ENCODE measurements around the gene IL2RA. TPM values are rescaled to one million over a fixed set of nuclear protein-coding genes. Genes with fewer than 3 reads are reported as not detected.

Gene IL2RA
- total and polyA plus RNA-seq, 2 experiments from 2014 or later = not detected

DNA sequence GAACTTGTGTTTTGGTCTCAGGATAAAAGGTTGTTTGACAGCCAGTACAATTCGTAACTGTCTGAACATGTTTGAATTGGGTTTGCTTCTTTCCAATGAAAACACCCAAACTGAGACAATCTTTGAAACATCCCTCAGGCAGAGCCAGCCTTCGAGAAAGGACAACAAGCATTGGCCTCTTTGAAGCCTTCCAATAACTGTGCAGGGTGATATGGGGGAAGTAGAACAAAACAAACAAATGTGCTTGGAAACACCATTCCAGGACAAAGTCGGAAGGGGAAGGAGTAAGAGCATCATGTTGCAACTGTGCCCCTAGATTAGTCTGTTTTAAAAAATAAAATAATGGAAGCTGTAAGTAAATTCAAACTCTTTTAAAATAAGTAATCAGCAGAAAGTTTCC lies 39.5 kb downstream of the IL2RA start:
- H3K27me3 ChIP-seq (ENCODE audit: insufficient read depth) = no peaks in the 10 kb centered on the region
- H3K4me1 Mint-ChIP-seq = no peaks in the 10 kb centered on the region
- H2AFZ ChIP-seq = peak overlapping the region; percentile 7; the same call in 1 of the 2 replicates
- ATAC-seq = no peak
- DNase-seq (ENCODE audit: low spot score) = no peak
- no peak overlapping the region for H3K4me3 Mint-ChIP-seq
- no peak overlapping the region for H3K27ac ChIP-seq (ENCODE audit: low read depth)
- no peaks in the 10 kb centered on the region for H3K36me3 ChIP-seq (ENCODE audit: insufficient read depth)
- no peaks in the 10 kb centered on the region for H3K36me3 Mint-ChIP-seq (ENCODE audit: low read depth)
- H3K4me2 ChIP-seq = no peak overlapping the region
- no peaks in the 10 kb centered on the region for H3K9me2 ChIP-seq (ENCODE audit: insufficient read depth)
- H3K79me2 ChIP-seq (replicated peaks; ENCODE audit: insufficient read depth) = no peaks in the 10 kb centered on the region
- no peak for TF ChIP-seq STAT1 (IDR thresholded peaks at IDR 0.05; ENCODE audit: unreplicated experiment)
- TF ChIP-seq, protein P1, sequence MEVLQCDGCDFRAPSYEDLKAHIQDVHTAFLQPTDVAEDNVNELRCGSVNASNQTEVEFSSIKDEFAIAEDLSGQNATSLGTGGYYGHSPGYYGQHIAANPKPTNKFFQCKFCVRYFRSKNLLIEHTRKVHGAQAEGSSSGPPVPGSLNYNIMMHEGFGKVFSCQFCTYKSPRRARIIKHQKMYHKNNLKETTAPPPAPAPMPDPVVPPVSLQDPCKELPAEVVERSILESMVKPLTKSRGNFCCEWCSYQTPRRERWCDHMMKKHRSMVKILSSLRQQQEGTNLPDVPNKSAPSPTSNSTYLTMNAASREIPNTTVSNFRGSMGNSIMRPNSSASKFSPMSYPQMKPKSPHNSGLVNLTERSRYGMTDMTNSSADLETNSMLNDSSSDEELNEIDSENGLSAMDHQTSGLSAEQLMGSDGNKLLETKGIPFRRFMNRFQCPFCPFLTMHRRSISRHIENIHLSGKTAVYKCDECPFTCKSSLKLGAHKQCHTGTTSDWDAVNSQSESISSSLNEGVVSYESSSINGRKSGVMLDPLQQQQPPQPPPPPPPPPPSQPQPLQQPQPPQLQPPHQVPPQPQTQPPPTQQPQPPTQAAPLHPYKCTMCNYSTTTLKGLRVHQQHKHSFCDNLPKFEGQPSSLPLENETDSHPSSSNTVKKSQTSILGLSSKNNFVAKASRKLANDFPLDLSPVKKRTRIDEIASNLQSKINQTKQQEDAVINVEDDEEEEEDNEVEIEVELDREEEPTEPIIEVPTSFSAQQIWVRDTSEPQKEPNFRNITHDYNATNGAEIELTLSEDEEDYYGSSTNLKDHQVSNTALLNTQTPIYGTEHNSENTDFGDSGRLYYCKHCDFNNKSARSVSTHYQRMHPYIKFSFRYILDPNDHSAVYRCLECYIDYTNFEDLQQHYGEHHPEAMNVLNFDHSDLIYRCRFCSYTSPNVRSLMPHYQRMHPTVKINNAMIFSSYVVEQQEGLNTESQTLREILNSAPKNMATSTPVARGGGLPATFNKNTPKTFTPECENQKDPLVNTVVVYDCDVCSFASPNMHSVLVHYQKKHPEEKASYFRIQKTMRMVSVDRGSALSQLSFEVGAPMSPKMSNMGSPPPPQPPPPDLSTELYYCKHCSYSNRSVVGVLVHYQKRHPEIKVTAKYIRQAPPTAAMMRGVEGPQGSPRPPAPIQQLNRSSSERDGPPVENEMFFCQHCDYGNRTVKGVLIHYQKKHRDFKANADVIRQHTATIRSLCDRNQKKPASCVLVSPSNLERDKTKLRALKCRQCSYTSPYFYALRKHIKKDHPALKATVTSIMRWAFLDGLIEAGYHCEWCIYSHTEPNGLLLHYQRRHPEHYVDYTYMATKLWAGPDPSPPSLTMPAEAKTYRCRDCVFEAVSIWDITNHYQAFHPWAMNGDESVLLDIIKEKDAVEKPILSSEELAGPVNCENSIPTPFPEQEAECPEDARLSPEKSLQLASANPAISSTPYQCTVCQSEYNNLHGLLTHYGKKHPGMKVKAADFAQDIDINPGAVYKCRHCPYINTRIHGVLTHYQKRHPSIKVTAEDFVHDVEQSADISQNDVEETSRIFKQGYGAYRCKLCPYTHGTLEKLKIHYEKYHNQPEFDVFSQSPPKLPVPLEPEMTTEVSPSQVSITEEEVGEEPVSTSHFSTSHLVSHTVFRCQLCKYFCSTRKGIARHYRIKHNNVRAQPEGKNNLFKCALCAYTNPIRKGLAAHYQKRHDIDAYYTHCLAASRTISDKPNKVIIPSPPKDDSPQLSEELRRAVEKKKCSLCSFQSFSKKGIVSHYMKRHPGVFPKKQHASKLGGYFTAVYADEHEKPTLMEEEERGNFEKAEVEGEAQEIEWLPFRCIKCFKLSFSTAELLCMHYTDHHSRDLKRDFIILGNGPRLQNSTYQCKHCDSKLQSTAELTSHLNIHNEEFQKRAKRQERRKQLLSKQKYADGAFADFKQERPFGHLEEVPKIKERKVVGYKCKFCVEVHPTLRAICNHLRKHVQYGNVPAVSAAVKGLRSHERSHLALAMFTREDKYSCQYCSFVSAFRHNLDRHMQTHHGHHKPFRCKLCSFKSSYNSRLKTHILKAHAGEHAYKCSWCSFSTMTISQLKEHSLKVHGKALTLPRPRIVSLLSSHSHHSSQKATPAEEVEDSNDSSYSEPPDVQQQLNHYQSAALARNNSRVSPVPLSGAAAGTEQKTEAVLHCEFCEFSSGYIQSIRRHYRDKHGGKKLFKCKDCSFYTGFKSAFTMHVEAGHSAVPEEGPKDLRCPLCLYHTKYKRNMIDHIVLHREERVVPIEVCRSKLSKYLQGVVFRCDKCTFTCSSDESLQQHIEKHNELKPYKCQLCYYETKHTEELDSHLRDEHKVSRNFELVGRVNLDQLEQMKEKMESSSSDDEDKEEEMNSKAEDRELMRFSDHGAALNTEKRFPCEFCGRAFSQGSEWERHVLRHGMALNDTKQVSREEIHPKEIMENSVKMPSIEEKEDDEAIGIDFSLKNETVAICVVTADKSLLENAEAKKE (CRISPR knock-in tag; IDR thresholded peaks at IDR 0.05) = no peak
- no peak for TF ChIP-seq POLR2AphosphoS5 (IDR thresholded peaks at IDR 0.05; ENCODE audit: low read depth)
- TF ChIP-seq ZNF331 (CRISPR knock-in tag; IDR thresholded peaks at IDR 0.05; ENCODE audit: low read depth) = no peak
- TF ChIP-seq EZH2 (IDR thresholded peaks at IDR 0.05; ENCODE audit: low read depth, unreplicated experiment) = no peak
- no peak for TF ChIP-seq CREB1 (CRISPR knock-in tag; IDR thresholded peaks at IDR 0.05; ENCODE audit: low read depth)
- no peak for TF ChIP-seq JUNB (IDR thresholded peaks at IDR 0.05; ENCODE audit: unreplicated experiment)
- TF ChIP-seq, protein P2, sequence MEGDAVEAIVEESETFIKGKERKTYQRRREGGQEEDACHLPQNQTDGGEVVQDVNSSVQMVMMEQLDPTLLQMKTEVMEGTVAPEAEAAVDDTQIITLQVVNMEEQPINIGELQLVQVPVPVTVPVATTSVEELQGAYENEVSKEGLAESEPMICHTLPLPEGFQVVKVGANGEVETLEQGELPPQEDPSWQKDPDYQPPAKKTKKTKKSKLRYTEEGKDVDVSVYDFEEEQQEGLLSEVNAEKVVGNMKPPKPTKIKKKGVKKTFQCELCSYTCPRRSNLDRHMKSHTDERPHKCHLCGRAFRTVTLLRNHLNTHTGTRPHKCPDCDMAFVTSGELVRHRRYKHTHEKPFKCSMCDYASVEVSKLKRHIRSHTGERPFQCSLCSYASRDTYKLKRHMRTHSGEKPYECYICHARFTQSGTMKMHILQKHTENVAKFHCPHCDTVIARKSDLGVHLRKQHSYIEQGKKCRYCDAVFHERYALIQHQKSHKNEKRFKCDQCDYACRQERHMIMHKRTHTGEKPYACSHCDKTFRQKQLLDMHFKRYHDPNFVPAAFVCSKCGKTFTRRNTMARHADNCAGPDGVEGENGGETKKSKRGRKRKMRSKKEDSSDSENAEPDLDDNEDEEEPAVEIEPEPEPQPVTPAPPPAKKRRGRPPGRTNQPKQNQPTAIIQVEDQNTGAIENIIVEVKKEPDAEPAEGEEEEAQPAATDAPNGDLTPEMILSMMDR (conservative IDR thresholded peaks at IDR 0.05; ENCODE audit: low read depth in 2 of 2) = no peak
- no peak for TF ChIP-seq EZH2phosphoT487 (IDR thresholded peaks at IDR 0.05; ENCODE audit: unreplicated experiment)
- no peak for TF ChIP-seq NANOG (IDR thresholded peaks at IDR 0.05; ENCODE audit: borderline replicate concordance)
- TF ChIP-seq, protein P3, sequence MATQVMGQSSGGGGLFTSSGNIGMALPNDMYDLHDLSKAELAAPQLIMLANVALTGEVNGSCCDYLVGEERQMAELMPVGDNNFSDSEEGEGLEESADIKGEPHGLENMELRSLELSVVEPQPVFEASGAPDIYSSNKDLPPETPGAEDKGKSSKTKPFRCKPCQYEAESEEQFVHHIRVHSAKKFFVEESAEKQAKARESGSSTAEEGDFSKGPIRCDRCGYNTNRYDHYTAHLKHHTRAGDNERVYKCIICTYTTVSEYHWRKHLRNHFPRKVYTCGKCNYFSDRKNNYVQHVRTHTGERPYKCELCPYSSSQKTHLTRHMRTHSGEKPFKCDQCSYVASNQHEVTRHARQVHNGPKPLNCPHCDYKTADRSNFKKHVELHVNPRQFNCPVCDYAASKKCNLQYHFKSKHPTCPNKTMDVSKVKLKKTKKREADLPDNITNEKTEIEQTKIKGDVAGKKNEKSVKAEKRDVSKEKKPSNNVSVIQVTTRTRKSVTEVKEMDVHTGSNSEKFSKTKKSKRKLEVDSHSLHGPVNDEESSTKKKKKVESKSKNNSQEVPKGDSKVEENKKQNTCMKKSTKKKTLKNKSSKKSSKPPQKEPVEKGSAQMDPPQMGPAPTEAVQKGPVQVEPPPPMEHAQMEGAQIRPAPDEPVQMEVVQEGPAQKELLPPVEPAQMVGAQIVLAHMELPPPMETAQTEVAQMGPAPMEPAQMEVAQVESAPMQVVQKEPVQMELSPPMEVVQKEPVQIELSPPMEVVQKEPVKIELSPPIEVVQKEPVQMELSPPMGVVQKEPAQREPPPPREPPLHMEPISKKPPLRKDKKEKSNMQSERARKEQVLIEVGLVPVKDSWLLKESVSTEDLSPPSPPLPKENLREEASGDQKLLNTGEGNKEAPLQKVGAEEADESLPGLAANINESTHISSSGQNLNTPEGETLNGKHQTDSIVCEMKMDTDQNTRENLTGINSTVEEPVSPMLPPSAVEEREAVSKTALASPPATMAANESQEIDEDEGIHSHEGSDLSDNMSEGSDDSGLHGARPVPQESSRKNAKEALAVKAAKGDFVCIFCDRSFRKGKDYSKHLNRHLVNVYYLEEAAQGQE (IDR thresholded peaks at IDR 0.05; ENCODE audit: unreplicated experiment) = no peak
- no peak for TF ChIP-seq ZNF114 (CRISPR knock-in tag; IDR thresholded peaks at IDR 0.05)
- TF ChIP-seq, protein P4, sequence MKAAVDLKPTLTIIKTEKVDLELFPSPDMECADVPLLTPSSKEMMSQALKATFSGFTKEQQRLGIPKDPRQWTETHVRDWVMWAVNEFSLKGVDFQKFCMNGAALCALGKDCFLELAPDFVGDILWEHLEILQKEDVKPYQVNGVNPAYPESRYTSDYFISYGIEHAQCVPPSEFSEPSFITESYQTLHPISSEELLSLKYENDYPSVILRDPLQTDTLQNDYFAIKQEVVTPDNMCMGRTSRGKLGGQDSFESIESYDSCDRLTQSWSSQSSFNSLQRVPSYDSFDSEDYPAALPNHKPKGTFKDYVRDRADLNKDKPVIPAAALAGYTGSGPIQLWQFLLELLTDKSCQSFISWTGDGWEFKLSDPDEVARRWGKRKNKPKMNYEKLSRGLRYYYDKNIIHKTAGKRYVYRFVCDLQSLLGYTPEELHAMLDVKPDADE (IDR thresholded peaks at IDR 0.05) = no peak
- no peaks in the 10 kb centered on the region for H3K9me3 Mint-ChIP-seq
- no peak overlapping the region for H3K4me3 ChIP-seq
- H3F3A ChIP-seq (replicated peaks; ENCODE audit: low read depth) = no peaks in the 10 kb centered on the region
- no peak overlapping the region for H3K27ac Mint-ChIP-seq
- no peaks in the 10 kb centered on the region for H3K4me1 ChIP-seq (ENCODE audit: insufficient read depth)
- H3K27me3 Mint-ChIP-seq (ENCODE audit: insufficient read depth, low read depth, poor library complexity) = peaks cover 6% of the 10 kb centered on the region
- no peaks in the 10 kb centered on the region for H4K20me1 ChIP-seq (replicated peaks; ENCODE audit: insufficient read depth)

Measured in GM23338 (cell line).